D341Med (cell line): ENCODE measurements around the gene XK.
"Not testable (repeated sequence)": the region's sequence is repeated elsewhere in the genome, so short reads cannot be mapped to it uniquely, and the experiment has no call there.

Experiments used
- DNase-seq: peaks from one replicate; pipeline ENCODE4 v3.0.0; 2012; ENCODE audit warnings: low spot score

Gene XK

DNA sequence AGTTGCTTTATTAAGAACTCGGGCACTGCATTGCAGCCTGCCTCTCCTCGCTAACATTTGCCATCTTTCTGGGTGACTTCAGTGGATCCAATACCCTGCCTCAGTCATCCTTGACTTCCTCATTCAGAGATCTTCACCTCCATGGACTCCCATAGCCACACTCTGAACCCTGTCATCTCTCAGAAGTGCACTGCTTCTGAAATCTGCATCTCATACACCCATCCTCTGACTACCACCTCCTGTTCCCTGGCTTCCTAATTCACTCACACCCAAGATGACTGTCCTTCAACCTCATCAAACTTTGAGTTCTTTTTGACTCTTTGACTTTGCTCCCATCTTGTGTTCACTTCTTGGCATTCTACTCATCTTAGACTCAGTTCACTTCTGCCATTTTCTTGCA lies 68.9 kb downstream of the XK start:
- DNase-seq = no peak

DNA sequence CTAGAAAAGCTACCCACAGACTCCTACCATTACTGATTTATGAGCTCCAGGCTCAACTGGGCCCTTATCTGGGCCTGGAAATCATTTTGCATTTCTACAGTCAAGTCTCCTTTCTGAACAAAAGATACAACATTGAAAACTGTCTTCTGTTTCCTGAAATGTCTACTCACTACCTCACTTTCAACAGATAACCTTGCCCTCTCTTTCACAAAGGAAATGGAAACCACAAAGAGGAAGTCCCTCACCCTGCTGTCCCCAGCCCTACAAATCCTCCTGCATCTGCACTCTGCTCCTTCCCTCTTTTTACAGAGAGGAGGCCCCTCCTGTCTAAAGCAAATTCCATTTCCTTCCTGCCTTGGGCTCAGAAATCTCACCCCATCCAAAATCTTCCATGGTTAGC lies 69.4 kb downstream of the XK start:
- no peak for DNase-seq

DNA sequence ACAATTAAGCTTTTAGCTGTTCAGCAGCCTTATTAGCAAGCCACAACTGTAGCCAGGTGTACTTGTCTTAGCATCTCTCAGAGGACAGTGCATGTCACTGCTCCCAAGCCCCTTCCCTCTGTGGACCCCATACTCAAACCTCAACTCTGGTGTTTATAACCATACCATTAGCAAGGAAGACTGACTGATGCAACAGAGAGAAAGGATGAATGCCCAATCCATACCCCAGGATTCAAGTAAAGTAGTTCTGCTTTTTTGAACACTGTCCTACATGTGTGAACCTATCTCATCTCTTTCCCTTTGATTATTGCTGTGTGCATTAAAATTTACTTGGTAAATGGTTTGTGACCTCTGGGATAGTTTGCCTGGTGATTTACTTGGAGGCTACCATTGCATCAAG lies 71.5 kb downstream of the XK start:
- no peak for DNase-seq

DNA sequence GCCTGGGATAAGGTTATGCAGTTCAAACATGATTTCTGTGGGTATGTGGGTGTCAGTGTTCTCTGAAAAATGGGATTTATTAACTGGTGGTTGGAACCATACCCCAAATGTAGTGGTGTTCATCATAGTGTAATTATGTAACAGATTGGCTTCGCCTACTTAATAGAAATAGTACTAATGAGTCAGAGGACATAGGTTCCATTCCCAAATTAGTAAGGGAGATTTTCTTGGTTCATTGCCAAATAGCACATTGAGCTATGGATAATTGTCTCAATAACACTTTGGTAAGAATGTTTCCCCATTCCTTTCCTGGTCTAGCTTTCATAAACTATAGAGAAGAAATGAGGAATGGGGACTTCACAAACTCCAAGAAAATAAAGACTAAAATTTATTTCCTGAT lies 73.8 kb downstream of the XK start:
- DNase-seq = no peak

DNA sequence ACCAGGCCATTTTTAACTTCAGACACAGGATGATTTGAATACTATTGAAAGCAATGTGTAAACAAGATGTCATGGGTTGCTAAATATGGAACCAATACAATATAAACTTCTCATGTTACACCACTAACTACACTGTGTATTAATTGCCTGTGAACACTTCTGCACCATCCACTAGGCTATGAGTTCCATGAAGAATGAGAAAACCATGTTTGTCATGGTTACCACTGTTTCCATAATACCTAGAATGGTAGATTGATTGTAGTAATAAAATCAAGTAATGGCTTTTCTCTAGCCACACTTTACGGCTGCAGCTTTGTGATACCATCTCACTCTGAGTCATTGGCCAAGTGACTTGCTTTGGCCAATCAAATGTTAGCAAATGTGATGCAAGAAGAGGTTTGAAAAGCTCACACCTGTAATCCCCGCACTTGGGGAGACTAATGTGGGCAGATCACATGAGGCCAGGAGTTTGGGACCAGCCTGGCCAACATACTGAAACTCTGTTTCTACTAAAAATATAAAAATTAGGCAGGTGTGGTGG lies 74.4 kb downstream of the XK start:
- no peak for DNase-seq

DNA sequence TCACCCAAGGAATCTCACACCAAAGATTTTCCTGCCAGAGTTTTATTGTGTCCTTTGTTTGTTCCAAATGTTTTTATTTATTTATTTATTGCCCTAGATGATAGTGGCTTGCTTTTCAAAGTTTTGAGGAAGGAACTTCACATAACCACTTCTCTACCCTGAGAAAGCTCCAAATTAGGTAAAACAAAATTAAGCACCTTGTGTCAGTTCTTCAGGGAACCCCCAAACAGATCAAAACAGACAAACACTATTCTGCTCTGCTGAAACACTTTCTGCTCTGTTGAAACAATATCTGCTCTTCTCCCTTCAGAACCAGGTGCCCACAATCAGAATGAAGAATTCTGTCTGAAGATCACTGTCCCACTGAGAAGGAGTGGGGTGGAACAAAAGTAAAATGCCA lies 77.8 kb downstream of the XK start:
- no peak for DNase-seq

DNA sequence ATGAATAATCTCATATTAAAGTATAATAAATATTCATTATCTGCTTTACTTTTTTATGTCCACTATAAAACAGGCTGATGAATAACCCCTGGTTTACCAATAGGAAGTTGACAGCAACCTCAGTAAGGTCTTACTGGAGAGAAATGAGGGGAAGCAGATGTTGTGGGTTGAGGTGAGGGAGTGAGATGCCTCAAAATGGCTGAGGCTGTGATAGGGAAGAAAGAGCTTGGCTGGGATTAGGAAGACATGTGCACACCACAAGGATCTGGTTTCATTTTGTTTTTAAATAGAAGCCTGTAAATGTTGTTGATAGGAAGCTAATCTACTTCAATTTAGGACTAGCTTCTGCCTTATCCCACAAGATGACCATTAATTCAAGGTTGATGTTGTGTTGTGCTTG lies 79.9 kb downstream of the XK start:
- no peak for DNase-seq

DNA sequence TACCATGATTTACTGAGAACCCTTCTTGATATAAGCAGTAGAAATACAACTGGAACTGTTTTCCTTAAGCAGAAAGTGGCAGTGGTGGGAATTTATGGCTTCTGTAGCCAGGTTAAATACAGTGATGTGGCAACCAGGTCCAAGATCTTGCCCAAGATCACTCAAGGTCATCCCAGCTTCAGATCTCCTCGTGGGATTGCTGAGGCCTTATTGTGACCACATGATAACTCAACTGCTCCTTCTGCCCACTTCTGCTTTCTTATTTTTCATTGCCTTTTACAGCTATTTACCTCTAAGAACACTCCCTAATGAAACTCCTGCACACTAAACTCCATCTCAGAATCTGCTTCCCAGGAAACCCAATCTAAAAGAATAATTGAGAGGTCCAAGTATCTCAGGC lies 81.8 kb downstream of the XK start:
- DNase-seq = no peak

DNA sequence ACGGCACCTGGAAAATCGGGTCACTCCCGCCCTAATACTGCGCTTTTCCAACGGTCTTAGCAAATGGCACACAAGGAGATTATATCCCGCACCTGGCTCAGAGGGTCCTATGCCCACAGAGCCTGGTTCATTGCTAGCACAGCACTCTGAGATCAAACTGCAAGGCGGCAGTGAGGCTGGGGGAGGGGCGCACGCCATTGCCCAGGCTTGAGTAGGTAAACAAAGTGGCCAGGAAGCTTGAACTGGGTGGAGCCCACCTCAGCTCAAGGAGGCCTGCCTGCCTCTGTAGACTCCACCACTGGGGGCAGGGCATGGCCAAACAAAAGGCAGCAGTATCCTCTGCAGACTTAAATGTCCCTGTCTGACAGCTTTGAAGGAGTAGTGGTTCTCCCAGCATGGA lies 83.3 kb downstream of the XK start:
- not testable (repeated sequence) for DNase-seq

DNA sequence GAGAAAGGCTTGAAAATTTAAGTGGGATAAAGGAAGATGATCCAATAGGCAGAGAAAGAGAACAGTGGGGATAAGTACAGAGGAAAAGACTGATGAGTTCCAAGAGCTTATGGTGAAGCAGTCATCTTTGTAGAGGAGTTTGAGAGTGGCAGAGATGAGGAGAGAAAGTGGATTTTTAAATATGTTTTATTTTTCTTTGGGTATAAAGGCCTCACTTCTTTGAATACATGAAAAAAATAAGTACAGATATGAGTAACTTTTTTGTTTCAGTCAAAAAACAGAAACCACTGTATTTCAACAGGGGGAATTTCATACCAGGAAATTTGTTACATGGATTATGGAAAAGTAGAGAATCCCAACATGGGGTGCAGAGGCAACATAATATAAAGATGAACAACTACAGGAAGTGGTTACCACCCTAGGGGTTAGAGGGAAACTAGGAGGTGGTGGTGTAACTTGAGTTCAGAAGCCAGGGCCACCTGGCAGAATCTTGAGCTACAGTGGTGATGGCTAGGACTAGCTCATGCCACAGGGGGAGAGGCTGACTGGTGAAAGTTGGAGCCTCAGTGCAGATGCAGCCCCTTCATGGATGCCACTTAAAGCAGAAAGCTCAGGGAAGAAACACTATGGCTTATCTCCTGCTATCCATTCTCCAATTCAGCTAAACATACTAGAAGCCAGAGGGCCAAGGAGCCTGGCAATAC lies 90.8 kb downstream of the XK start:
- no peak for DNase-seq

DNA sequence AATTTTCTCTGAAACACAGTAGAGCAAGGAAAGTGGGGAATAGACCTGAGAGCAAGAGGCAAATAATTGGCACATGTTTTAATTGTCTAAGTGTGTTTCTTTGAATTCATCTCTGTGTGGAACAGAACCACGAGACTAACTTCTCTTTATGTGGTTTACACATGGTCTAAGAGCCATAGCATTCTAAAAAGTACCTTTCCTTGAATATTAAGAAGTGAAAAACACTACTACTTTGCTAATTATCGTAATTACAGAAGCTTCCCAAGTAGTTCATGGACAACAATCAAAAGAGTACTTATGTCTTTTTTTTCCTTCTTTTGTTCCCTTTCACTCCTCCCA lies 91.4 kb downstream of the XK start:
- DNase-seq = no peak

DNA sequence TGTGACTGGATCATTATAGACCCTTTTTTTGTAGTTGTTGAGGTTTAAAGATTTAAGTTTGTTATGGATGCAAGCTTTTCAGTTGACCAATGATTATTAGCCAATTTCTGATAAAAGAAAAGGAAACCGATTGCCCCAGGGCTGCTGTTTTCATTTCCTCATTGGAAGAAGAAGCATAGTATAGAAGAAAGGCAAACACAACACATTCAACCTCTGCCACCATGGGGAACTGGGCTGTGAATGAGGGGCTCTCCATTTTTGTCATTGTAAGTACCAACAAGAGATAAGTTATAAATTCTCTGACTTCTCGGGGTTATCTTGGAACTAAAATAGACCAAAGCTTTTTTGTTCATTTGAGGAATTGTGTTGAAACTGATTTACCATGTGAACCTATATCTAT lies 94.3 kb downstream of the XK start, which contains the start of gene CYBB:
Gene CYBB, plus strand, starts transcription at position 203 of the 400 bp plus-strand sequence. Its CDS starts 19 bp downstream, at position 222.
- no peak for DNase-seq

DNA sequence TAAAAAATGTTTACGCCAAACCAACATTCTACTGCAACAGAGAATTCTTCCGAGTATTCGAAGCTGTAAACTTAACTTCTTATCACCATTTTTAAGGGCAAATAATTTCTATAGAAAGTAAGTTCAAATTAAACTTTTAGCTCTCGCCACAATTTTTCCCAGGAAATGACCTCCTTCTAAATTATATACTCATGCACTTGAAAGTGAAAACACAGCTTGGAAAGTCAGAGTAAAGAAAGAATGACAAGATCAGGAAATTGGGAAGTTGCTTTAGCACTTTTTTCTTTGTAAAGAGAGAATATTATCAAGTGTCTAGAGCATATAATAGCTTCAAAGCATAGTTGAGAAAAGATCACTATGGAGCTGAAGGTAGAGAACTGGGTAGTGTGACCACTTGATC lies 95.5 kb downstream of the XK start:
- DNase-seq = no peak
